ENCODE results near the gene CIDEB.

CIDEB gene

DNA sequence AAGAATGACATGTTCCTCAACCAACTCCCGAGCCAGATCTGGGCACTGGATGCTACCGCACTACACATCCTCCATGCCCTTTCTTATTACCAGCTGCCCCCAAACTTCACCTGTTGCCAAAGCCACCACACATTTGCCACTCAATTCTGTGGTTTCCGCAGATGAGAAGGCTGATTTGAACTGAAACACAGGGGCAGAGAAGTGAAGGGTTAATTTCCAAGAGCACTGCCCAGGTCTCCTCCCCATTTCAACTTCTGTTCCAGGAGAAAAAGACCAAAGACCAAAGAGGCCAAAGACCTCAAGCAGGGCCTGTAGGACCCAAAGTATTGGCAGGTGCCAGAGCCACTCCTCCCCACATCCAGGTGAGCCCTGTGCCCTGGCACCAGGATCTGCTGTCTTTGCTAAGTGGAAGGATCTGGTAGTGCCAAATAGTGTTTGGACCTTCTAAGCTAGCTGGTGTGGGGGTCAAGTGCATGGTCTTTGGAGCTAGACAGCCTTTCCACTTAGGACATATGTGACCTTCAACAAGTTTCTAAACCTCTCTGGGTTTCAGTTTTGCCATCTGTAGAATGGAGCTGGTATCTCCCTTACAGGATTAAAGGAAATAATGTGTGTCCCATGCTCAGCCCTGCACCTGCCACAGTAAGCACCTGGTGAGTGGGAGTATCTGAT is 16.2 kb downstream of the CIDEB start:
- DNase-seq: no peak

DNA sequence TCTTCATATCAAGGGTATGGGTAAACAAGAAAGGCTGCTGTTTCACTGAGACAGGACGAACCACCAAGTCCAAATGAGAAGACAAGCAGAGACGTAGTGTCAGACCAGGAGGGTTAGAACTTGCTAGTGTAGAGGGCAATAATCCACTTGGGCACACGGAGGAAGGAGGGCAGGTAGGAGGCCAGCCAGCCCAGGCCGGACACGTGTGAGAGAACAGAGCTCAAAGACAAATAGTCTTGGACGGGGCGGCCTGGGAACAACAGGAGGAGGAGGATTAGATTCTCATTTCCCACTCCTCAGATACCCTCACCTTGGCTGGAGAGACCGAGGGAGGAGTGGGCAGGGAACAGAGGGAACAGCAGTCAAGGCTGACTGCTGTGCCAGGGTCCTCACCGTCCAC is 17.0 kb downstream of the CIDEB start:
- no peak for DNase-seq

DNA sequence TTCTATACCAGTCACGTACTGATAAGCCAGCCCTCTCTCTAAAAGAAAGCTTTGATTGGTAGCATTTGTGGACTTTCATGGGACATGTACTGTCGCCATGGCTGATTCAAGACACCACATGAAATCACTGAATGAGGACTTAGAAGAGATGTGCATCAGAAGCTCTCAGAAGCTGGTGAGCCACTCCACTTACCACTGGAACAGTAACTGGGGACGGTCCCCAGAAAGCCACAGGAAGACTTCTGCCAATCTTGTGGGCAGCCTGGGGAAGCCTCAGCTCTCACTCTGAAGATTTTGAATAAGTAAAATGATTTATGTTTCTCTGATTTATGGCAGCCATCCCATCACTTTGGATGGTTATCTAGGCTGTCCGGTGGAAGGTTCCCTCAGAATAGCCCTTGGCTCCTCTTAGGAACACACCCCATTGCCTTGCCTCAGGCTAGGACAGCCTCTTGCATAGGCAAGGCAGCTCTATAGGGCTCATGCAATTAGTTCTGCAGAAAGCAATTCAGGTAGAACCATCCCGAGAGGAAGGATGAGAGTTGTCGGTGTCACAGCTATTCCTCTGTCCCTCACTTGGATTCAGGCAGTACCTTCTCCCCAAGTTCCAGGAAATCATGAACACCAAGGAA is 18.0 kb downstream of the CIDEB start:
- DNase-seq: no peak

DNA sequence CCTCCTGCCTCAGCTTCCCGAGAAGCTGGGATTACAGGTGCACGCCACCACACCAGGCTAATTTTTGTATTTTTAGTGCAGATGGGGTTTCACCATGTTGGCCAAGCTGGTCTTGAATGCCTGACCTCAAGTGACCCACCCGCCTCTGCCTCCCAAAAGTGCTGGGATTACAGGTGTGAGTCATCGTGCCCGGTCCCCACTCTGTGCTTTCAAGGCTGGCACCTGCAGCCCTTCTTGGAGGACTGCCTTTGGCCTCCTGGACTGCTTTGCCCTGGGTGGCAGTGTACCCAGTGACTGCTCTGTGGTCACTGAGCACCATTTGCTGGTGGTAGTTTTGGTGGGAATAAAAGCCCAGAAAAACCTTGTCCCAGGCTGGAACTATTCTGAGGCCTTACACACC is 20.8 kb downstream of the CIDEB start:
- no peak for DNase-seq

DNA sequence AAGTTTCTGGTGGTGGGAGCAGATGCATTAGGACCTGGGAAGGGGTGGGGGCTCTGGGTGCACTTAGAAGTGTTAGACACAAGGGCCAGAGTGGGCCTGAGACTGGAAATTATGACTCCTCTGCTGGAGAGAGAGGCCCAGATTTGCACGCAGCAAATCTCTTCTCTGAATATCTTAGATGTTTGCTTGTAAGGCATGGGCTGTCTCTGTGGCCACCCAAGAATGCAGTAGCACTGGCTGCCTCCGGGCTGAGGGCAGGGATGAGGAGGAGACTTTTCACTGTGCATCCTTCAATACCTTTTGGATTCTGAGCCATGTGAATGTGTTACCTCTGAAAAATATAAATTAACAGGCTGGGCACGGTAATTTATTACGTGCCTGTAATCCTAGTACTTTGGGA is 22.4 kb downstream of the CIDEB start:
- DNase-seq: no peak

DNA sequence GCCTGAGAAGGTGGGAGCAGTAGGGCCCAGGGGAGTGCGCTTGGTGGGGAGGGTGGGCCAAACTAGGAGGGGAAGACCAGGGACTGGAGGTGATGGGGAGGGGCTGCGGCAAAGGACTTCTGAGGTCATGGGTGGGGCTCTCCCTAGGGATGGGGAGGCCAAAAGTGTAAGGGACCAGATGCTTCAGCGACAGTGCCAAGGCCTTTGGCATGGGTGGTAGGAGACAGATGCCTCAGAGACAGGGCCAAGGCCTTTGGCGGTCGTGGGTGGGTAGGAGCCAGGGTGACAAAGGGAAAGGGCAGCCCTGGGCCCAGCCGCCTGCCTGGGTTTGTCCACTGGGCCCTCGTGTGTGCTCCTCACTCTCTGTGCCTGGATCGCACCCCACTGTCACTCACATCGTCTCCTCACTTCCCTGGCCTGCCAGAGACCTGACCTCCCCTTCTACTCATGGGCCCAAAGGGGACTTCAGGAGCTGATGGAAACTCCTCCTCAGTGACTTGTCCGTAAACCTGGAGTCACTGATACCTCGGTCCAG is 23.2 kb downstream of the CIDEB start:
- no peak for DNase-seq

DNA sequence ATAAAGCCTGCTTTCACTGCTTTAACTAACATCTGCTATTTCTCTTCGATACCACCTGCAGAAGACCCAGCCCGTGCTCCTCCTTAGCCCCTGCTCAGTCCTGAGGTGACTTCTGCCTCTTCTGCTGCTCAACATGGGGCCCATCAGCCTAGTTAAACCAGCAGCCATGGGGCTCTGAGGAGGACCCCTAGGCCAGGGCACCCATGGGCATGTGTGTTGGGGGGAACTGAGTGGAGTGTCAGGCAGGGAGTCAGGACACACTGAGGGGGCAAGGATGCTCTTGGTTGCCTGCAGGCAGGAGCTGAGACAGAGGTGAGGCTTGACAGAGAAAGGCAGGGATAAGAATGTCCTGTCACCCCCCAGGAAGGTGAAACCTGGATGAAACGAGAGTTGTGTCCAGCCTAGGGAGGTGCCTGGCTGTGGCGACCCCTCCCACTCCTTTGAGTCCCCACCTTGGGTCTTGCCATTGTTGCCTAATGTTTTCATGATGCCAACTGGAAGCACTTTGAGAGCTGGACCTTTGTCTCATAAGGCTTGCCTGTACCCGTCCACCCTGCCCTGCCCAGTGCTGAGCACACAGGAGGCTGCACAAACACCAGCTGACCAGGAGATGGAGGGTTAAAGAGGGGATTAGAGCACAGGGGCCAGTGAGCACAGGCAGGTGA is 23.8 kb downstream of the CIDEB start:
- no peak for DNase-seq

DNA sequence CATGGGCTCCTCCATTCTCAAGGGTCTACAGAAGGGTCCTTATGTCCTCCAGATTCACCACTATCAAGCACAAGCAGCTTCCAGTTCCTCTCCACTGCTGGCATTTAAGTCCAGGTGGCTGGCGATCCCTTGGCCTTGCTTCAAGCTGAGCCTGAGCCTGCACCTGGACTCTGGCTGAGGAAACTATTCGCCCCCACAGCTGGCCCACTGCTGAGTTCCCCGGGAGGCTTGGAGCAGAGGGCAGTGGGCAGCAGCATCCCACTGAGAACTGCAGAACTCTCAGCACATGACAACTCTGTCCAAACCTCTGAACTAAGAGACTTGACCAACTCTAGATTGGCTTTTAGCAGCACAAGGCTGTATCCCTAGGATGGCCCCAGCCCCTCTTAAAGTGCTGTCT is 25.0 kb downstream of the CIDEB start:
- no peak for DNase-seq

DNA sequence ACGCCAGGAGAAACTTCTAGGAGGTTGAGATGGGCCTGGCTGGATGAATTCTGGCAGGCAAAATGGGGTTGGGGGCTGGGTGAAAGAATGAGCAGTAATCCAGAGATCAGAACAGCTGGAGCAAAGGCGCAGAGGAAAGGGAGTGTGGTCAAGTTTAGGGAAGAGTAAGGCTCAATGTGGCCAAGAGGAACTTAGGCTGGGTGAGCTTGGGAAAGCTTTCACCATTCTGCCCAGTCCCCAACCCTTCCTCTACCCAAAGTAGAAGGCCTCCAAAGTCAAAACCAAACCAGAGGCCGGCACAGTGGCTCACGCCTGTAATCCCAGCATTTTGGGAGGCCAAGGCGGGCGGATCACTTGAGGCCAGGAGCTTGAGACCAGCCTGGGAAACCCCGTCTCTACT is 26.1 kb downstream of the CIDEB start:
- no peak for DNase-seq

DNA sequence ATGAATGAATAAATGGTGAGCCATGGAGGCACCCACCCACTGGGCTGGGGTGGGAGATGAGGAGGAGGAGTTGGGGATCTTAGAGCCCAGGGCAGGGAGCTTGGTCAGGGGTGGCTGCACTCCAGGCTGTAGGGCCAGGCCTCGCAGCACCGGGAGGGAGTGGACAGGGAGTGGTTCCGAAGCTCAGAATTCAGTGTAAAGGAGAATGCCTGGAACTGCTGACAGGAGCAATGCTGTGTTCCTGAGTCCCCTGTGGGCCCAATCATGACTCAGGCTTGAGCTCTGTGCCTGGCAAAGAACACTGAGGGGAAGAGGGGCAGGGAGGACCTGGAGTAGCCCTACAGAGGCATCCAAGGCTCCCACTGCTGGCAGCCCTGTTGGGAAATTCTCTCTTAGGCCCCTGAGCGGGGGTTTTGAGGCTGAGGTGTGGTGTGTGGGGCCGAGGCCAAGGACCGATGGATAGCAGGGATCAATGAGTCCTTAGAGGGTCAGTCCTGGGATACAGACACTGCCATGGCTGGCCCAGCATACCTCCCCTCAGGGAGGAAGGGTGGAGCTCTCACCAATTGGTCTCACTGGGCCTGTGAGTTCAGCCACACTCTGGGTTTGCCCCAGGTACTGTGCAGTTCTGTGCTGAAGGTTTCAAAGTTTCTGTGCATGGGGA is 26.8 kb downstream of the CIDEB start:
- DNase-seq: no peak

DNA sequence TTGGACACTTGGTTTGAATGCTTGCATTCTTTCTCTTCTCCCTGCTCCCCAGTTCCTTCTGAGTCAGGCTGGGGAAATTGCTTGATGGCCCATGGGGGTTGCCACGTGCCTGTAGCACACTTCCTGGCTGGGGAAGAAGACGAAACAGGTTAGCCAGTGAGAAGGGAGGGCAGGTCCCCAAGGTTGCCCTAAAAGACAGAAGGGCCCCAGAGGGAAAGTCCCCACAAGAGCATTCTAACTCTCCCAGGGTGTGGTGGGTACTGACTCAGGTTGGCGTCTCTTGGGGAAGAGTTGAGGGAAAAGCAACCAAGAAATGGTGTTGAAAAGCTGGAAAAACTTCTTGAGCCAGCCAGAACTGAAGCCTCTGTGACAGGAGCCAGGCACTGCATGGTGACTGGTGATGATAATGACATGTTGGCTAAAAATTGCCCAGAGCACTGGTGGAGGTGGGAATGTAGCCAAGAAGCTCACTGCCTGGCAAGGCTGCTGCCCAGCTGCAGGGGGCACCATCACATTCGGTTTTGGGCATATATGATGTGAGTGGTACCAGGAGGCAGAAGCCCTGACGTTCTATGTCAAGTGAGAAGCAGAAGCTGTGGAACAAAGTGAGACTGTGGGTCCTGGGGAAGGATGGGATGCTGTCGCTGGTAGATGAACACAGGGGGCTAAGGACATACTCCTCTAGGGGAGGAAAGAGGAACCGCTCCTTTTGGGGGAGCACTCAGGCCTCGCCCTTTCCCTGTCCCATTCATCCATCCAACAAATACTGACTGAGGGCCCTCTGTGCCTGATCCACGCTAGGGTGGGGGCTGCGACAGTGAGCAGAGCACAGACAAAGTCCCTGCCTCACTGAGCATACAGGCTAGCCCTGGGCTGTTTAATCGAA is 28.2 kb downstream of the CIDEB start:
- DNase-seq: peak in 28 of 51 donors; percentile 4 to 64 (median 28)

DNA sequence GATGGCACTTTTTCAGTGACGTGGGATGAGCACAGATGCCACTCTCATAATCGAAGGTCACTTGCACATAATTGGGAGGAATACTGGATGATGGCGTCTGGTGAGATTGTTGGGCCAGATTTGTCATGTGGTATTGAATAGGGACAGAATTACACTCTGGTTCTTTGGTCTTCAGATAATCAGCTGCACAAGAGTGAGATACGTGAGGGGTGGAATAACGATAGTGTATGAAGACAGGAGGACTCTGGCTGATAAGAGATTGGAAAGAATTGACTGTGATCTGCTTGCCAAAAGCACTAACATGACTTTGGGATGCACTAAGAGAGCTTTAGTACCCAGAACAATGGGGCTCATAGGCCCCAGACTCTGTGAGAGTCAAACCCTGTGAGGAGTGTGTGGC is 29.4 kb downstream of the CIDEB start:
- DNase-seq: no peak

DNA sequence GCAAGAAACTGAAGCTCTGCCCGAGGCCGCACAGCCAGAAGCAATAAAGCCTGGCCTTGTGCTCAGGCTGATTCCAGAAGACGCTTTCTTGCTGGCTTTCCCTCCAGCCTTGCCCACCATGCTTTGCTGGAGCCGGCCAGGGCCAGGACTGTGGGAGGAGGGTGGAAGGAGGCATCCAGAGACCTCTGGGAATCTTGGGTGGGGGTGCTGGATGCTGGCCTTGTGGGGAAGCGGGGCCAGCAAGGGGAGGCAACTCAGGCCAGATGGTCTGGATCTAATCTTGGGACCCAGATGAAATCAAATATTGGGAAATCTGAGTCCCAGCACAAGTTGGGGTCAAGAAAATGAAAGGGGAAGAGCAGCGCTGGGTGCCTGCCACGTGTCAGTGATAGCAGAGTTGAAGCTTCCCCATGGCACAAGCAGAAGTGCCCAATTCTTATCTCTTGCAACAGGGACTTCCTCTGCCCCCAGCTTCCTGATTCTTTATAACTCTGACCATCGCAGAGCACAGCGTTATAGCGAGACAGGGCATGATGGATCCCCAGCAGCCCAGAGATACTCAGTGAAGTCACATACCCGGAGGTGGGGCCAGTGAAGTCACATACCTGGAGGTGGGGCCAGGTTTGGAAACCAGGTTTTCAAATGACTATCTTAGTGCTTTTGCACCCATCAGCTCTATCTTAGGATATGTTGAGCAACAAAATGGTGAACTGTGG is 30.0 kb downstream of the CIDEB start:
- peak in 10 of 51 donors; percentile 3 to 14 (median 12) for DNase-seq

DNA sequence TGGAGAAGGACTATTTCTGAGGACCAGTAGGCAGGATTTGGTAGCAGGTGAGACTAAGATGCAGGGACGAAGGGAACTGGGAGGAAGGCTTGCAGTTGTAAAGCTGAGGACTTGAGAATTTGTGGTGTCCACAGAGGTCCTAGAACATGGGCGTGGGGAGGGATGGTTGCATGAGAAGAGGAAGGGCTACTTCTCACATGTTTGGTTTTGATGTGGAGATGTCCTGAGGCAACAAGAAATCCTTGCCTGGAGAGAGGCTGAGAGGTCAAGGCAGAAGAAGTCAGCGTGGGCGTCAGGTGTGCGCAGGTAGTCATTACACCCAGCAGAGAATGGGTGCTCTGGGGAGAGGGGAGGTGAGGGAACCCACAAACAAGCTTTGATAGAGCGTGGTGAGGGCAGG is 30.7 kb downstream of the CIDEB start:
- no peak for DNase-seq

DNA sequence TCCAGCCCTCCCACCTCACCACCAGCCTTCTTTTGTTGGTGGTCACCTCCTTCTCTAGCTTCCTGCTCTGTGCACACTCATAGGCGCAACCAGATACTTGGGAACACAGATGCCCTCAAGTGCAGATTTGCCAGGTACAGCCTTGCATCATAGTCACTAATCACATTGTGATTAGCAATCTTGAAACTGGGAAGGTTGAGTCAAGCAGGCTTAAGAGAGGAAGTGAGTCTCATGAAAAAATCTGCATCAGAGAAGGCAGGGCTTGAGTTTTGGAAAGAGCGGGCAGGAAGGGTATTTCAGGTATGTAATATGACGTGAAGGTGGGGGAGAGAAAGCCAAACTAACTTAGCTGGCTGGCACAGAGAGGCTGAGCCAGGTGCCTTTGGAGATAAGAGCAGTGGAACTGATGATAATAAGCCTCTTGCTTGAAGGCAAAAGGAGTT is 33.7 kb downstream of the CIDEB start:
- DNase-seq: peak in 2 of 51 donors; percentile 9 to 15

DNA sequence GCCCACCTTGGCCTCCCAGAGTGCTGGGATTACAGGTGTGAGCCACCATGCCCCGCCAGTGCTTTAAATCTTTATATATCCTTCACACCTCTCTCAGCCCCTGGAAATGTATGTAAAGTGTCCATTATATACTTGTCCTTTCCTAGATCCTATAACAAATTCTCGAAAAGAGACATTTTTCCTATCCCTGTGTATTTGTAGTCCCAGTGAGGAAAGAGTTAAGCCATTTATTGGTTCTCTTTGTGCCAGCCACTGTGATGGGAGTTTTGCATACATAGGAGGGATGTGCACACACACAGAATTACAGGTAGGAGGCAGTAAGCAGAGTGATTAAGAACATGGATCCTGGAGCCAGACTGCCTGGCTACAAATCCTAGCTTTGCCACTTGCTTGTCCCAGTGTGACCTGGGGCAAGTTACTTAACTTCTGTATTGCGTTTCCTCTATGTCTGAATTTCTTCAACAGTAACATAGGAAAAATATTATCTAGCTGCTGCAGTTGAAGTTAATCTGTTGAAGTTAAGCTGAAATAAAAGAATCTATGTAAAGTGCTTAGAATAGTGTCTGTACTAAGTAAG is 34.3 kb downstream of the CIDEB start:
- DNase-seq: no peak

DNA sequence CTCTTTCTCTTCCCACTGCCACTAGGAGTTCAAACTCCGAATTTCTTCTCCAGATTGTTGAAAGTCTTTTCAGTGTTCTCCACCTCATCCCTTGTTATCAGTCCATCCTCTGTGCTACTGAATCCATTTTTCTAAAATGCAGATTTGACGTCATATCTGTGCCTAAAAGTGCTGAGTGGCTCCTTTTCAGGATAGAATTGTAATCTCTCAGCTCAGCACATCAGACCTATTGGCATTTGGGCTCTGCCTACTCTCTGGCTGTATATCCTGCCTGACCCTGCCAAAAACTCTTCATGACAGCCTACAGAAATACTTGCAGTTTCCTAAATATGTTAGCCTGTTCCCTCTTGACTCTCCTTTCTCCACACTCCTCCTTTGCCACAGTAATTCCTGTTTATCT is 35.3 kb downstream of the CIDEB start:
- DNase-seq: no peak

DNA sequence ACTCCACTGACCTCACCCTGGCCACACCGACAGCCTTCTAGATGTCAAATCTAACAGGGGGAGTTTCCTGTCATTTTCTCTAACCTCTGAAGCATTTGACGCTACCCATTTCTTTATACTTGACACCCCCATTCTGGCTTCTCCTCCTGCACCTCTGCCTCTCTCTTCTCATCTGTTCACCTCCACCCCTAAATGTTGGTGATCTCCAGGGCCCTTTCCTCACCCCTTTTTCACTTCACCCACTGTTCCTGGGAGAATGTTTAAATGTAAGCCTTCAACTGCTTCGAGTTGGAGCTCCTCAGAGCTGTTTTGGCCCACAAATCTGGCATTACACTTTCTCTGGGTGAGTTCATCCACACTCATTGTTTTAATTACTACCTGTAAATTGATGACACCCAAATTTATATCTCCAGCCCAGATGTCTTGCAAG is 35.9 kb downstream of the CIDEB start:
- no peak for DNase-seq

DNA sequence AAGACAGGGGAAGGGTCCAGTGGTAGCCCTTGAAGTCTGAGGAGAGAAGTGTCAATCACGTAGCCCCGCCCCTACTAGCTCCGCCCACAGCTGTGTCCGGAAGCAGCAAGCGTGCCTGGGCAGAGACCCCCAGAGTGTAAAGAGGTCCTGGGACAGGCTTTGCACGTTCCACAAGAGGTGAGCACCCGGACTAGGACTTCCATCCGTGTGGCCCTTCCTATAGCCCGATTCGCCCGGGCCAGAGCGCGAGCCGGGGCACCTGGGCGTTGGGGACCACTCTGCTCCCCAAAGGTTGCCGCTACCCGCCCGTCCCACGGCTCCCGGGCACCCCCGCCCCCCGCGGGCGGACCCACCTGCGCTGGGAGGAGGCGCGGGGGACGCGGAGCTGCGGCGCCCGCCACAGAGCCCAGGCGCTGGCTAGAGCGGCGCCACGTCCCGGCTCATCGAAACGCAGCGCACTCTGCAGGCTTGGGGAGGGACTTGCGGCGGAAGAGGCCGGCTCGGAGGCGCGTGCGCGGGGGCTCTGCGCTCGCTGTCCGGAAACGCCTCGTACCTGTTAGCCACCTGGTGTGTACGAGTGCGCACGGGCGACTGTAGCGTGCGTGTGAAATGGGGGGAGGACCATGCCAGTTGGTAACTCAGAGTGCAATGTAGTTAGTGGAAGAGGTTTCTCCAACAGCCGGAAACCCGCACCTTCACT is 36.5 kb downstream of the CIDEB start, which contains the start of gene RABGGTA:
Gene RABGGTA, minus strand, starts transcription at position 464 of the 700 bp plus-strand sequence. CDS start 482 bp downstream, outside the sequence.
- peak; percentile 40 to 87 (median 67) for DNase-seq
